Measurements from ENCODE around the gene SLC17A9. TPM values are rescaled to one million over a fixed set of nuclear protein-coding genes. Genes with fewer than 3 reads are reported as not detected.

The SLC17A9 gene
- total and polyA plus RNA-seq, 5 donors: 1.5 to 4.8 (median 2.5) TPM

- DNase-seq (peak; percentile 69 to 90 (median 87)), ATAC-seq (peak; percentile 76 to 79)
- Histone ChIP-seq H3K4me3 (ENCODE audit: low read length) (peak overlapping the region; percentile 85), H3K9me3 (ENCODE audit: control insufficient read depth, low read length) (no peaks in the 10 kb centered on the region), H3K27me3 (ENCODE audit: control insufficient read depth, insufficient read depth) (no peaks in the 10 kb centered on the region), H3K27ac (ENCODE audit: low read length) (peak overlapping the region; percentile 91), H3K4me1 (ENCODE audit: control insufficient read depth, insufficient read depth, low read length) (no peaks in the 10 kb centered on the region)
- intact Hi-C loops (cut with DNase I): no loop called here
- 2% methylated on average over 44 of the region's 44 CpGs for WGBS
Observed at GRCh38 chr20:62929051-62929538, 23.4 kb upstream of the SLC17A9 start.

- peaks cover 8% of the 10 kb centered on the region for H3K4me1 ChIP-seq (ENCODE audit: control insufficient read depth, insufficient read depth, low read length)
- no peaks in the 10 kb centered on the region for H3K9me3 ChIP-seq (ENCODE audit: control insufficient read depth, low read length)
- DNase-seq: no peak
- no peaks in the 10 kb centered on the region for H3K27me3 ChIP-seq (ENCODE audit: control insufficient read depth, insufficient read depth)
- intact Hi-C loops (cut with DNase I): no loop called here
- 78% methylated on average over 9 of the region's 9 CpGs for WGBS
- no peak for ATAC-seq
- no peak overlapping the region for H3K4me3 ChIP-seq (ENCODE audit: low read length)
- H3K27ac ChIP-seq (ENCODE audit: low read length): no peak overlapping the region
Observed at GRCh38 chr20:62931464-62931863, 21.0 kb upstream of the SLC17A9 start.

- no peak for ATAC-seq
- DNase-seq: no peak
- H3K9me3 ChIP-seq (ENCODE audit: control insufficient read depth, low read length): no peaks in the 10 kb centered on the region
- no peak overlapping the region for H3K4me3 ChIP-seq (ENCODE audit: low read length)
- H3K27me3 ChIP-seq (ENCODE audit: control insufficient read depth, insufficient read depth): no peaks in the 10 kb centered on the region
- no peak overlapping the region for H3K27ac ChIP-seq (ENCODE audit: low read length)
- WGBS: 68% methylated on average over 3 of the region's 3 CpGs
- intact Hi-C loops (cut with DNase I): no loop called here
- H3K4me1 ChIP-seq (ENCODE audit: control insufficient read depth, insufficient read depth, low read length): peaks cover 8% of the 10 kb centered on the region
Observed at GRCh38 chr20:62933966-62934365, 18.5 kb upstream of the SLC17A9 start.

GRCh38 chr20:62935204-62935967 is 17.1 kb upstream of the SLC17A9 start:
- no peak for ATAC-seq
- Histone ChIP-seq H3K4me1 (ENCODE audit: control insufficient read depth, insufficient read depth, low read length) (peaks cover 11% of the 10 kb centered on the region), H3K4me3 (ENCODE audit: low read length) (no peak overlapping the region), H3K27me3 (ENCODE audit: control insufficient read depth, insufficient read depth) (no peaks in the 10 kb centered on the region), H3K27ac (ENCODE audit: low read length) (no peak overlapping the region), H3K9me3 (ENCODE audit: control insufficient read depth, low read length) (no peaks in the 10 kb centered on the region)
- intact Hi-C loops (cut with DNase I): no loop called here
- no peak for DNase-seq
- WGBS: 79% methylated on average over 12 of the region's 12 CpGs

GRCh38 chr20:62935968-62936585 is 16.4 kb upstream of the SLC17A9 start:
- no peak for DNase-seq
- Histone ChIP-seq H3K9me3 (ENCODE audit: control insufficient read depth, low read length) (no peaks in the 10 kb centered on the region), H3K4me1 (ENCODE audit: control insufficient read depth, insufficient read depth, low read length) (peaks cover 11% of the 10 kb centered on the region), H3K27me3 (ENCODE audit: control insufficient read depth, insufficient read depth) (no peaks in the 10 kb centered on the region), H3K4me3 (ENCODE audit: low read length) (no peak overlapping the region), H3K27ac (ENCODE audit: low read length) (no peak overlapping the region)
- 85% methylated on average over 22 of the region's 22 CpGs for WGBS
- intact Hi-C loops (cut with DNase I): no loop called here
- no peak for ATAC-seq

GRCh38 chr20:62937268-62938104 is 15.0 kb upstream of the SLC17A9 start:
- Histone ChIP-seq H3K4me3 (ENCODE audit: low read length) (peak overlapping the region; percentile 88), H3K27me3 (ENCODE audit: control insufficient read depth, insufficient read depth) (no peaks in the 10 kb centered on the region), H3K9me3 (ENCODE audit: control insufficient read depth, low read length) (no peaks in the 10 kb centered on the region), H3K27ac (ENCODE audit: low read length) (peak overlapping the region; percentile 81), H3K4me1 (ENCODE audit: control insufficient read depth, insufficient read depth, low read length) (peaks cover 11% of the 10 kb centered on the region)
- WGBS: under 1% methylated on average over 92 of the region's 92 CpGs
- intact Hi-C loops (cut with DNase I): no loop called here
- DNase-seq: peak; percentile 98 to 99 (median 99)
- ATAC-seq: peak; percentile 95 to 96

GRCh38 chr20:62938105-62938888 is 14.2 kb upstream of the SLC17A9 start, which contains the start of gene GID8:
Gene GID8 (plus strand): TSS chr20:62938147. CDS start chr20:62941503, 3,356 bp downstream.
- Histone ChIP-seq H3K27ac (ENCODE audit: low read length) (peak within 1 kb of the TSS; percentile 81), H3K4me3 (ENCODE audit: low read length) (peak within 1 kb of the TSS; percentile 88), H3K4me1 (ENCODE audit: control insufficient read depth, insufficient read depth, low read length) (peaks cover 11% of the 10 kb centered on the region), H3K9me3 (ENCODE audit: control insufficient read depth, low read length) (no peaks in the 10 kb centered on the region), H3K27me3 (ENCODE audit: control insufficient read depth, insufficient read depth) (no peaks in the 10 kb centered on the region)
- ATAC-seq: peak; percentile 46 to 53
- intact Hi-C loops (cut with DNase I): no loop called here
- DNase-seq: peak; percentile 58 to 81 (median 79)
- WGBS: under 1% methylated on average over 78 of the region's 79 CpGs

- H3K27ac ChIP-seq (ENCODE audit: low read length): no peak overlapping the region
- H3K4me1 ChIP-seq (ENCODE audit: control insufficient read depth, insufficient read depth, low read length): peaks cover 5% of the 10 kb centered on the region
- no peaks in the 10 kb centered on the region for H3K9me3 ChIP-seq (ENCODE audit: control insufficient read depth, low read length)
- no peak overlapping the region for H3K4me3 ChIP-seq (ENCODE audit: low read length)
- intact Hi-C loops (cut with DNase I): loop anchor here in 1 of 4 donors (10.0 kb wide), 1 partner anchor 46 kb away; no protein-coding TSS in a partner anchor
- no peak for ATAC-seq
- no peaks in the 10 kb centered on the region for H3K27me3 ChIP-seq (ENCODE audit: control insufficient read depth, insufficient read depth)
- 89% methylated on average over 8 of the region's 8 CpGs for WGBS
- no peak for DNase-seq
Observed at GRCh38 chr20:62940875-62941274, 11.6 kb upstream of the SLC17A9 start.

GRCh38 chr20:62941792-62942191 is 10.7 kb upstream of the SLC17A9 start:
- Histone ChIP-seq H3K4me3 (ENCODE audit: low read length) (no peak overlapping the region), H3K27ac (ENCODE audit: low read length) (no peak overlapping the region), H3K9me3 (ENCODE audit: control insufficient read depth, low read length) (no peaks in the 10 kb centered on the region), H3K27me3 (ENCODE audit: control insufficient read depth, insufficient read depth) (no peaks in the 10 kb centered on the region), H3K4me1 (ENCODE audit: control insufficient read depth, insufficient read depth, low read length) (peaks cover 3% of the 10 kb centered on the region)
- 96% methylated on average over 1 of the region's 1 CpG for WGBS
- intact Hi-C loops (cut with DNase I): loop anchor here in 1 of 4 donors (10.0 kb wide), 1 partner anchor 47 kb away; no protein-coding TSS in a partner anchor
- ATAC-seq (no peak), DNase-seq (no peak)

- Histone ChIP-seq H3K27ac (ENCODE audit: low read length) (no peak overlapping the region), H3K27me3 (ENCODE audit: control insufficient read depth, insufficient read depth) (no peaks in the 10 kb centered on the region), H3K4me3 (ENCODE audit: low read length) (no peak overlapping the region), H3K9me3 (ENCODE audit: control insufficient read depth, low read length) (no peaks in the 10 kb centered on the region), H3K4me1 (ENCODE audit: control insufficient read depth, insufficient read depth, low read length) (peaks cover 4% of the 10 kb centered on the region)
- WGBS: 58% methylated on average over 2 of the region's 2 CpGs
- DNase-seq (peak in 2 of 3 donors; percentile 61 to 76), ATAC-seq (no peak)
- intact Hi-C loops (cut with DNase I): loop anchor here in 1 of 4 donors (10.0 kb wide), 1 partner anchor 48 kb away; no protein-coding TSS in a partner anchor
Observed at GRCh38 chr20:62942456-62942855, 10.1 kb upstream of the SLC17A9 start.

All from right cardiac atrium (tissue), 5 donors.